GM19397 (cell line): ENCODE results near the gene TEX13D.

Source experiments
- ATAC-seq: cut with Tn5 transposase; IDR thresholded peaks from one replicate; pipeline ENCODE4 v1.9.1; 2021; ENCODE audit warnings: mild to moderate bottlenecking, moderate library complexity; ENCODE audit not compliant: unreplicated experiment

The TEX13D gene

DNA sequence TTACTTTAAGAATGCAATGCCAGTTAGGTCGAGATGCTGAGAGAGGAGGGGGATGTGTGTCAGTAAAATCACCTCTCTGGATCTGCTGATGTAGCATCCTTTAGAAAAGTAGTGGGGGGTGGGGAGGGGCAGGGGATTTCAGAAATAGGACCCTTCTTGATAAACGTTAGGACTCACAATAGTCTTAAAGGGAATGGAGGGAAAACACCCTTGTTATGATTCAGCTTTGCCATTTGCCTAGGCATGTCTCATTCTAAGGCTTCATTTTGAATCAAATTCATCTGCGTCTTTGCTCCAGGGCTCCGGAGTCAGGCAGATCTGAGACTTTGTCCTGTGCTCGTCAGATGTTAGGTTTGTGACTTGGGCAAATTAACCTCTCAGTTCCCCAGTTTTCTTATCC lies 14.8 kb downstream of the TEX13D start:
- ATAC-seq, result no peak

DNA sequence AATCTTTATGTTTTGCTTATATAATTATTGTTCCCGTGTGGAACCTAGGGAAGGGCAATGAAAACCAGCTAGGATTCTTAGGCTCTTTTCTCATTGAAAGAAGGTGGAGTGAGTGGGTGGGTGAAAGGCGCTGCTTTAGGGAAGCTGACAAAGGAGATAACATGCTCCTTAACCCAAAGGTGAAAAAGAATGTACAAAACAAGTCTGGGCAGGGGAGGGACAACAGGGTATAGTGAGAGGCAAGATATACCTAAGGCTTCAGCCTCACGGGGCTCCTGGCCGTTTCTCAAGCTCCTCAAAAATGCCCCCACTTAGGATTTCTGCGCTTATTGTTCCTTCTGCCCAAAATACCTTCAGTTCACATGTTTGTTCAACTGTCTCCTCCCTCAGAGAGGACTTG lies 15.7 kb downstream of the TEX13D start:
- ATAC-seq, result no peak

DNA sequence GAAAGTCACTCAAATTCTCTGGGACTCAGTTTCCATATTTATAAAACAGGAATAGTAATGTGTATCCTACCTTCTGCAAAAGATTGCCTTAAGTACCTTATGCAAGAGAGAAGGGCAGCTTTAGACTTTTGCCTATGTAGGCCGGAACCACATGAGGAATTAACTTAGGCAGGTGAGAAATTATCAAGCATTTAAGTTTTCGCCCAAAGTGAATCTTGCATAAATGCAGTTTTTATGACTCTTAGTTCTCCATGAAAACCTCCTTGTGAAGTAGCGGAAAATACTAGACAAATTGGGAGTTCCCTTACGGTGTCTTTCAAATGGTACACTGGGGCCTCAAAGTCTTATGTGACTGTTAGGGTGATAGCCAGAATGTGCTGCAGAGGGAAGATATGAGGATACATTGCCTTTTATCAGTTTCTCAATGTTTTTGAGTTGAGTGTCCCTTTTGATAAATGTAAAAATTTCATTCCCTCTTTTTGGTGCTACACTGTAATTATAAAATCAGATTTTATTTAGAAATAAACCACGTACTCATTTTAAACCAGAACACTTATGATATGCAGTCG lies 16.5 kb downstream of the TEX13D start:
- no peak for ATAC-seq

DNA sequence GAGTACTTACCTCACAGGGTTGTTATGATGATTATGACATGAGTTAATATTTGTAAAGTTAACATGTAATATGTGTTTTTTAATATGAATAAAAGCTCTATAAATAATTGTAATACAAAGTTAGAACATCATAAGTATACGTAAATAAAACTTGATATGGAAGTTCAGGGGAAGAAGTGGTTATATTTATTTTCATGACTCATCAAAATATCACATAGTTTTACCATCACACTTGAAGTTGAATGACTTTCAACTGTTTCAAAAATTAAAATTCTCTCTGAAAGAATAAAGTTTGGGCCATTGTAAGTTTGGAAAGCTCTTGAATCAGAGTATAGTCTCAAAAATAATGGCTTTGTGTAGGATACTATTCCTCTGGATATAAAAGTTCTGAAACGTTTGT lies 22.2 kb downstream of the TEX13D start:
- no peak for ATAC-seq

DNA sequence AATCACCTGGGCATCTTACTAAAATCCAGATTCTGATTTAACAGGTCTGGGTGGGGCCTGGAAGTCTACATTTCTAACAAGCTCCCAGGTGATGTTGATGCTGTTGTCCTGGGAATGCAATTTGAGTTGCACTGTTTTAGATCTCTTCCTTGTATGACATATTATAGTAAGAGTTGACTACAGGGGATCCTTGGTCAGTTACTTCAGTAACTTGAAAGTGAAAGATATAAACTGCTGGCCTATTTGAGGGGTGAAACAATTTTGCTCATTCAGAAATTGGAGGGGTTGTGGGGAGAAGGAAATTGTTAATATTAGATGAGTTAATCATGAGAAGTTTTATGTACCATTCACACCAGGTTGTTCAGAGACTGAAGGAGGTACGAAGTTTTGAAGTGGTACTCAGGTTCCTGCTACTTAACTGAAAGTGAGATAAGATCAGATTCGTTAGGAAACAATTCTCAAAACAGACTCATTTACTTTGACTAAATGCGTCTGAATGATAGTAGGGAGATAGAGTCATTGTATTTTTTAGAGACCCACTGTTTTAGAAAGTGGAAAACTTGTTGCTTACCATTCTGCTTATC lies 26.4 kb downstream of the TEX13D start:
- no peak for ATAC-seq

DNA sequence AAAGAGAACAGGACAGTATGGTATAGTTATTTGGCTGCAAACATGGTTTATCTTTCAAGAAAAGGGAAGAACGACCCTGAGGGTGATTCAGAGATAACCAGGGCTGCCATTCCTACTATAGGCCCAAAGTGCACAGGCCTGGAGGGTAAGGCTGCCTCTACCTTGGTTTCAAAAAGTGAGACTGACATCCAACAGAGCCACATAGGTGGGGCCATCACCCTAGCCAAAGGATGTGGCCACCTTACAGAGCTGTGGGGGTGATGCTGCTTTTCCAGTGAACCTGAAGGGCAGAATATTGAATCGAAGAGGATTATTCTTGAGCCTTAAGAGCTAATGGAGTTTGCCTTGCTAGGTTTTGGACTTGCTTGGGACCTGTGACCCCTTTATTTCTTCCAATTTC lies 29.6 kb downstream of the TEX13D start:
- no peak for ATAC-seq

DNA sequence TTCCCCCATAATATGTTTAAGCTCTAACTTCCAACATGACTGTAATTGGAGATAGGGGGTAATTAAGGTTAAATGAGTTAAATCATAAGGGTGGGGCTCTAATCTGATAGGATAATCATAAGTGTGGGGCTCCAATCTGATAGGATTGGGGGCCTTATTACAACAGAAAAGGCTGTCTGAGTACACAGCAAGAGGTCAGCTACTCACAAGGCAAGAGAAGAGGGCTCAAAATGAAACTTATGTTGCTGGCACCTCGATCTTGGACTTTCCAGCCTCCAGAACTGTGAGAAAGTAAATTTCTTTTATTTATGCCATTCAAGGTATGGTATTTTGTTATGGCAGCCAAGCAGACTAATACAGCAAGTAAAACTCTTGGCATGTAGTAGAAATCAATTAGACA lies 30.3 kb downstream of the TEX13D start:
- no peak for ATAC-seq

DNA sequence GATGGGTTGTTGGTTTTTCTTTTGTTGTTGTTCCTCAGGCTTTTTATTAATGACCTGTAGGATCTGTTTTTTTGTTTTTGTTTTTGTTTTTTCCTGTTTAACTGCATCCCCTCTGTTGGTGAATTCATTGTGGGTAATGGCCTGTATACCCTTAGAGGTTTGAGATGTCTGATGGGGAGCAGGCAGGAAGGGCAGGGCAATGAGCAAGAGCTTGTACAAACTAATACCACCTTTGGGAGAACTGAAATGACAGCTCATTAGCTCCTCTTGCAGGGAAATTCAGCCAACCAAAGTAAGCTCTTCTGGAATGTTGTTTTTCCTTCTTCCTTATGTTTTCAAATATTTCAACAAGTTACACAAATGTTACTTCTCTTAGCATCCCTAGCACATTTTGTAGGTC lies 37.3 kb downstream of the TEX13D start:
- ATAC-seq, result no peak

DNA sequence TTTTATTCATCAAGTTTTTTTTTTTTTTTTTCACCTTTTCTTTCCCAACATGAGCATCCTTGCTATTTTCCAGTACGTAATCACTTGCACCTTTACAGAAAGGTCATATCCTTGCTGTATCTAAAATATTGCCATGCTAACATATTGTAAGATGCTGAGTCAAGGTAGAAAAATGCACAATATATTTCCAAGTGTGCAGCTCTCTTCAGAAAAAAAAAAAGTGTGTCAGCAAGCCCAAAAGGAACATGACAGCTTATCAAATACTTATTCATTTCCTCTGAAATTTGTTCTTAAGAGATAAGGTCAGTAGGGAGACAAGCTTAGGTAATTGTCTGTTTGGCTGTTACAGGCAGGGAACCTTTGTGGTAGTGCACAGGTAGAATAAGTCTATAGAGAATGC lies 40.9 kb downstream of the TEX13D start:
- no peak for ATAC-seq

DNA sequence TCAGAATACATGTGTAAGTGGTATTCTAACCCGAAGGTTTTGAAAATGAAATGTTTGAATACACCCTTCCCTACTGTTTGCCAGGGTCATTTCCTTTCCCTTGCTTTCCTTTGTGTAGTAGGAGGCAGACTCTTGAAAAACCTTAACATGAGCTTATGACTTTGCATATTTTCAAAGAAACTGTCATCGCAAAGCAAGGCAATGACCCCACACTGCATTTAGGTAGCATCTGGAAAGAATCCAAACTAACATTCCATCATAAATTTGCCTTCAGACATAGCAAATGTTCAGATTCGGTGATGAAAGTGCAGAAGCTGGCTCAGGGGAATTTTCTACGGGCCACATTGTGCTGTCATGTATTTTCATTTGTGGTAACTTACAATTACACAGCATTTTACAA lies 46.2 kb downstream of the TEX13D start:
- no peak for ATAC-seq

DNA sequence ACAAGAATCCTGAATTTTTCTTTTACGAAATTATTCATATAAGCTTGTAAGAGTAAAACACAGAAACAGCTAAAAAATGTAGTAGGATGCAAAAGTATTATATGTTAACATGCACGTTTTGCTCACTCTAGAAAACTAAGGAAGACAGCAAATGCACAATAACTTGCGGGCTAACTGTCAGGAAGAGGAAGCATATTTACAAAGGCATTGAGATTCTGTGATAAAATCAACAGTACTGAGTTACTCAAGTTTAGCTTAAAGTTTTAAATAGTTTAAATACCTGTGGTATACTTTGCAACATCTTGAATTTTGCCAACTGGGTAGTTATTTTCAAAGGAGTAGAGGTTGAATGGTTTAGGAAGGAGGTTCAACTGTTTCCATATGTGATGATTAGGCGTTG lies 50.9 kb downstream of the TEX13D start:
- ATAC-seq, result no peak

DNA sequence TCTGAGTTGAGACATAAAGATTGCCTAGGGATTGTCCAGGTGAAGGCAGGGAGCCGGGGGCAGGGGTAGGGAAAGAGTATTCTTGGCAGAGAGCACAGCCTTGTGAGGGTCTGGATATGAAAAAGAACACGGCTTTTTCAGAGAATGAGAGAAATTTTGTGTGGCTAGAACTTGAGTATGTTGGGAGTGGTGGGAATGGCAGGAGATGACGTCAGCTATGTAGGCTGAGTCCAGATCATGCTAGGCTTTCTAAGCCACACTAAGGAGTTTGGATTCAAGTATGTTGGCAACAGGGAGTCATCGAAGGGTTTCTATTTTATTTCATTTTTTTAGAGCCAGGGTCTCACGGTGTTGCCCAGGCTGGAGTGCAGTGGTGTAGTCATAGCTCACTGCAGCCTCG lies 53.9 kb downstream of the TEX13D start:
- ATAC-seq, result no peak
